ENCODE measurements around the gene FBXW8.

GRCh38 chr12:117046425-117046824, 135.7 kb downstream of the FBXW8 start:
- TF ChIP-seq POLR2A (IDR thresholded peaks at IDR 0.05; ENCODE audit: low read length) (no peak), GATA1 (IDR thresholded peaks at IDR 0.05; ENCODE audit: low read depth, low read length) (no peak)
